ENCODE measurements around the gene PRRT1. TPM values are rescaled to one million over a fixed set of nuclear protein-coding genes. Genes with fewer than 3 reads are reported as not detected.
"Not testable (repeated sequence)": the region's sequence is repeated elsewhere in the genome, so short reads cannot be mapped to it uniquely, and the experiment has no call there.

Gene PRRT1
- 1.6 TPM for polyA plus RNA-seq (ENCODE audit: insufficient read length)

- no peak for DNase-seq
These were observed at the start of gene PRRT1 for GRCh38 chr6:32151863-32152768. TSS of gene PRRT1 (minus strand) at chr6:32151939. CDS start at chr6:32151827, 112 bp downstream.

GRCh38 chr6:32200711-32201475 lies 49.2 kb upstream of the PRRT1 start:
- DNase-seq = no peak

GRCh38 chr6:32198866-32199265 lies 47.1 kb upstream of the PRRT1 start:
- no peak for DNase-seq

GRCh38 chr6:32198345-32198696 lies 46.6 kb upstream of the PRRT1 start:
- no peak for DNase-seq

GRCh38 chr6:32196682-32197616 lies 45.2 kb upstream of the PRRT1 start:
- DNase-seq = peak; percentile 51

- peak; percentile 90 for DNase-seq
These were observed 44.4 kb upstream of the PRRT1 start for GRCh38 chr6:32195902-32196681.

- DNase-seq = peak; percentile 100
These were observed 43.8 kb upstream of the PRRT1 start for GRCh38 chr6:32195652-32195901.

GRCh38 chr6:32194825-32195651 lies 43.3 kb upstream of the PRRT1 start:
- no peak for DNase-seq

- DNase-seq = no peak
These were observed 42.6 kb upstream of the PRRT1 start for GRCh38 chr6:32194388-32194787.

GRCh38 chr6:32193096-32193495 lies 41.4 kb upstream of the PRRT1 start:
- not testable (repeated sequence) for DNase-seq

GRCh38 chr6:32192608-32193039 lies 40.9 kb upstream of the PRRT1 start, which contains the start of gene GPSM3:
TSS of gene GPSM3 (minus strand) at chr6:32192643. CDS start at chr6:32192513, 130 bp downstream.
- DNase-seq = no peak

- no peak for DNase-seq
These were observed 40.2 kb upstream of the PRRT1 start for GRCh38 chr6:32191696-32192607.

- DNase-seq = no peak
These were observed 39.4 kb upstream of the PRRT1 start for GRCh38 chr6:32190911-32191677.

- peak; percentile 94 for DNase-seq
These were observed 38.5 kb upstream of the PRRT1 start, which contains the start of gene PBX2 for GRCh38 chr6:32190054-32190851. TSS of gene PBX2 (minus strand) at chr6:32190202. CDS start at chr6:32189915, 287 bp downstream.

GRCh38 chr6:32189742-32190053 lies 38.0 kb upstream of the PRRT1 start:
- no peak for DNase-seq

GRCh38 chr6:32189069-32189741 lies 37.5 kb upstream of the PRRT1 start:
- no peak for DNase-seq

- DNase-seq = no peak
These were observed 36.8 kb upstream of the PRRT1 start for GRCh38 chr6:32188381-32189068.

Measured in hindlimb muscle (tissue), 1 donor.